Measurements from ENCODE around the gene FAM171A1. TPM values are rescaled to one million over a fixed set of nuclear protein-coding genes. Genes with fewer than 3 reads are reported as not detected.

The FAM171A1 gene
- total RNA-seq, 1 experiment from 2014 or later, result 19.2 TPM

- intact Hi-C loops (cut with micrococcal nuclease; ENCODE audit: unreplicated experiment), result no loop called here
- Histone ChIP-seq H3K9me3 (ENCODE audit: control insufficient read depth, insufficient read depth, low read depth, low read length) (no peaks in the 10 kb centered on the region), H3K36me3 (ENCODE audit: control insufficient read depth, insufficient read depth, low read length) (no peaks in the 10 kb centered on the region), H3K4me3 (ENCODE audit: low read depth in 2 of 2, low read length in 2 of 2) (no peak overlapping the region; a peak in 1 of 4 replicates), H3K27me3 (ENCODE audit: control insufficient read depth, insufficient read depth, low read length) (no peaks in the 10 kb centered on the region), H3K4me1 (ENCODE audit: control insufficient read depth, insufficient read depth, low read length) (peaks cover 2% of the 10 kb centered on the region; the same call in 1 of the 2 replicates), H3K27ac (ENCODE audit: low read length) (no peak overlapping the region)
- ChIA-PET CTCF (no interaction called here), POLR2A (no interaction called here)
- ATAC-seq, result no peak
- TF ChIP-seq TCF7L2 (IDR thresholded peaks at IDR 0.05; ENCODE audit: low read depth, low read length), result no peak
- TF ChIP-seq REST (IDR thresholded peaks at IDR 0.05; ENCODE audit: insufficient read depth in 1 of 2, low read depth in 2 of 2, low read length in 1 of 2), result no peak
- no peak for TF ChIP-seq SIN3A (IDR thresholded peaks at IDR 0.05; ENCODE audit: borderline replicate concordance, insufficient read depth, low read depth, low read length)
- TF ChIP-seq CTCF (IDR thresholded peaks at IDR 0.05), result no peak
- TF ChIP-seq POLR2AphosphoS5 (IDR thresholded peaks at IDR 0.05; ENCODE audit: low read depth, low read length), result no peak
- in situ Hi-C loops (cut with HindIII; ENCODE audit: low pct_unique_long_range_greater_than_20kb, low sequenced_read_pairs), result no loop called here
- no TSS peak for BruUV-seq (replicated peaks)
- DNase-seq (ENCODE audit: low read depth, low spot score), result no peak
These were observed 22.0 kb downstream of the FAM171A1 start for GRCh38 chr10:15349112-15349511.

- CTCF ChIA-PET, result no interaction called here
These were observed 22.5 kb downstream of the FAM171A1 start for GRCh38 chr10:15348579-15348978.

More at GRCh38 chr10:15348579-15348978, 22.5 kb downstream of the FAM171A1 start:
- H3K9me3 ChIP-seq (ENCODE audit: control insufficient read depth, insufficient read depth, low read depth, low read length), result no peaks in the 10 kb centered on the region
- H3K27me3 ChIP-seq (ENCODE audit: control insufficient read depth, insufficient read depth, low read length), result no peaks in the 10 kb centered on the region
- DNase-seq (ENCODE audit: low read depth, low spot score), result no peak
- TF ChIP-seq SIN3A (IDR thresholded peaks at IDR 0.05; ENCODE audit: borderline replicate concordance, insufficient read depth, low read depth, low read length) (no peak), POLR2AphosphoS5 (IDR thresholded peaks at IDR 0.05; ENCODE audit: low read depth, low read length) (no peak), CTCF (IDR thresholded peaks at IDR 0.05) (no peak), REST (IDR thresholded peaks at IDR 0.05; ENCODE audit: insufficient read depth in 1 of 2, low read depth in 2 of 2, low read length in 1 of 2) (no peak)
- H3K4me3 ChIP-seq (ENCODE audit: low read depth in 2 of 2, low read length in 2 of 2), result peak overlapping the region in 1 of 2 experiments; percentile 8; a peak in 1 of 4 replicates
- H3K36me3 ChIP-seq (ENCODE audit: control insufficient read depth, insufficient read depth, low read length), result no peaks in the 10 kb centered on the region
- H3K4me1 ChIP-seq (ENCODE audit: control insufficient read depth, insufficient read depth, low read length), result peaks cover 2% of the 10 kb centered on the region; the same call in 1 of the 2 replicates
- intact Hi-C loops (cut with micrococcal nuclease; ENCODE audit: unreplicated experiment), result no loop called here
- BruUV-seq (replicated peaks), result no TSS peak
- in situ Hi-C loops (cut with HindIII; ENCODE audit: low pct_unique_long_range_greater_than_20kb, low sequenced_read_pairs), result no loop called here
- POLR2A ChIA-PET, result no interaction called here
- no peak overlapping the region for H3K27ac ChIP-seq (ENCODE audit: low read length)
- ATAC-seq, result no peak
